Fibroblast of skin of abdomen (primary cell): ENCODE data around the gene MLLT11. TPM values are rescaled to one million over a fixed set of nuclear protein-coding genes. Genes with fewer than 3 reads are reported as not detected.

ENCODE experiments used
- DNase-seq: peaks from one replicate; pipeline ENCODE4 v3.0.0-alpha.2; 2013
- polyA plus RNA-seq, 2 experiments: library from polyadenylated mRNA; unstranded; fragments of 120-200 nt; gene quantifications; one replicate each; pipeline ENCODE4 v1.2.1, GENCODE V29; 2013; ENCODE audit not compliant: insufficient read length in 2 of 2

Gene MLLT11
- polyA plus RNA-seq (2013, experiment 1 of 2; ENCODE audit: insufficient read length): 23.8 TPM
- polyA plus RNA-seq (2013, experiment 2 of 2; ENCODE audit: insufficient read length): 23.3 TPM

- peak; percentile 84 for DNase-seq
Observed at GRCh38 chr1:151060007-151060656, at the start of gene MLLT11. Gene MLLT11, plus strand, starts transcription at chr1:151060397. Its CDS starts 6,828 bp downstream, at chr1:151067225.

- no peak for DNase-seq
Observed at GRCh38 chr1:151011154-151011850, 48.9 kb upstream of the MLLT11 start.

- DNase-seq: no peak
Observed at GRCh38 chr1:151012684-151013471, 47.3 kb upstream of the MLLT11 start.

- DNase-seq: no peak
Observed at GRCh38 chr1:151013518-151013917, 46.7 kb upstream of the MLLT11 start.

- DNase-seq: peak; percentile 58
Observed at GRCh38 chr1:151024540-151025146, 35.6 kb upstream of the MLLT11 start.

GRCh38 chr1:151026460-151026859, 33.7 kb upstream of the MLLT11 start:
- DNase-seq: no peak

- no peak for DNase-seq
Observed at GRCh38 chr1:151032164-151032563, 28.0 kb upstream of the MLLT11 start.

- no peak for DNase-seq
Observed at GRCh38 chr1:151035167-151035566, 25.0 kb upstream of the MLLT11 start.

- DNase-seq: no peak
Observed at GRCh38 chr1:151036356-151036755, 23.8 kb upstream of the MLLT11 start, which contains the start of gene BNIPL. Gene BNIPL, plus strand, starts transcription at chr1:151036586. Its CDS starts 140 bp downstream, at chr1:151036726.

GRCh38 chr1:151037032-151037431, 23.2 kb upstream of the MLLT11 start:
- DNase-seq: no peak

GRCh38 chr1:151039521-151039920, 20.7 kb upstream of the MLLT11 start:
- DNase-seq: no peak

- no peak for DNase-seq
Observed at GRCh38 chr1:151043163-151043562, 17.0 kb upstream of the MLLT11 start.

GRCh38 chr1:151047591-151047924, 12.6 kb upstream of the MLLT11 start, which contains the start of gene C1orf56:
Gene C1orf56, plus strand, starts transcription at chr1:151047751. Its CDS starts 97 bp downstream, at chr1:151047848.
- peak; percentile 72 for DNase-seq

- peak; percentile 59 for DNase-seq
Observed at GRCh38 chr1:151047925-151048644, 12.1 kb upstream of the MLLT11 start.

GRCh38 chr1:151048645-151049032, 11.6 kb upstream of the MLLT11 start:
- DNase-seq: no peak

- DNase-seq: no peak
Observed at GRCh38 chr1:151049458-151049857, 10.7 kb upstream of the MLLT11 start.

- no peak for DNase-seq
Observed at GRCh38 chr1:151050051-151050688, 10.0 kb upstream of the MLLT11 start.

GRCh38 chr1:151051356-151052009, 8.7 kb upstream of the MLLT11 start:
- no peak for DNase-seq

GRCh38 chr1:151054971-151055547, 5.1 kb upstream of the MLLT11 start:
- DNase-seq: no peak

GRCh38 chr1:151055581-151055980, 4.6 kb upstream of the MLLT11 start:
- DNase-seq: no peak

- DNase-seq: no peak
Observed at GRCh38 chr1:151056149-151056548, 4.0 kb upstream of the MLLT11 start.
